ENCODE results near the gene CPA1. TPM values are rescaled to one million over a fixed set of nuclear protein-coding genes. Genes with fewer than 3 reads are reported as not detected.

CPA1 gene
- total and polyA plus RNA-seq, 4 donors = 0.27 to 0.77 (median 0.39) TPM

- H3K9me3 ChIP-seq (ENCODE audit: control insufficient read depth, insufficient read depth, low read length) = no peaks in the 10 kb centered on the region
- DNase-seq (ENCODE audit: low read depth in 4 of 6, low spot score in 6 of 6) = peak in 2 of 6 donors; percentile 73 to 91
- no peaks in the 10 kb centered on the region for H3K27me3 ChIP-seq (ENCODE audit: control insufficient read depth, insufficient read depth, low read length)
- no peak overlapping the region for H3K4me3 ChIP-seq (ENCODE audit: low read depth, low read length)
- H3K27ac ChIP-seq (ENCODE audit: low read depth, low read length) = peak overlapping the region; percentile 59
- 23% methylated on average over 15 of the region's 20 CpGs for WGBS (ENCODE audit: insufficient coverage)
- H3K36me3 ChIP-seq (ENCODE audit: control insufficient read depth, insufficient read depth, low read length) = no peaks in the 10 kb centered on the region
- peaks cover 55% of the 10 kb centered on the region for H3K4me1 ChIP-seq (ENCODE audit: control insufficient read depth, insufficient read depth, low read length)
These were observed 27.9 kb upstream of the CPA1 start for GRCh38 chr7:130352194-130353074.

DNA sequence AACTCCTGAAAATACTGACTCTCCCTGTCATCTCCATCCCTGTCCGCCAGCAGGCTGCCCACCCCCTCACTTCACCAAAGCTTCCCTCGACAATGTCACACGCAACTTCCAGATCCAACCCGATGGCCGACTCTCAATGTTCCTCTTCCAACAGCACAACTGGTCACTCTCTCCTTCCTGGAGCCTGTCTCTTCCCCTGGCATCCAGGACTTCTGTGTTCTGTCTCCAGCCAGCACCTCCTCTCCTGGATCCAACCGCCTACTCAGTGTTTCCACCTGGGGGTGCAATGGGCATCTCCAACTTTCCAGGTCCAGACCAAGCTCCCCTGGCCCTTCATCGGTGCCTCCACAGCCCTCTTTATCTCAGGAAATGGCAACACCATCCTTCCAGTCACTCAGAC is 27.1 kb upstream of the CPA1 start:
- Histone ChIP-seq H3K4me3 (ENCODE audit: low read depth, low read length) (no peak overlapping the region), H3K27me3 (ENCODE audit: control insufficient read depth, insufficient read depth, low read length) (no peaks in the 10 kb centered on the region), H3K9me3 (ENCODE audit: control insufficient read depth, insufficient read depth, low read length) (no peaks in the 10 kb centered on the region), H3K27ac (ENCODE audit: low read depth, low read length) (no peak overlapping the region), H3K36me3 (ENCODE audit: control insufficient read depth, insufficient read depth, low read length) (no peaks in the 10 kb centered on the region), H3K4me1 (ENCODE audit: control insufficient read depth, insufficient read depth, low read length) (peaks cover 55% of the 10 kb centered on the region)
- WGBS (ENCODE audit: insufficient coverage) = 81% methylated on average over 7 of the region's 7 CpGs
- no peak for DNase-seq (ENCODE audit: low read depth in 4 of 6, low spot score in 6 of 6)

DNA sequence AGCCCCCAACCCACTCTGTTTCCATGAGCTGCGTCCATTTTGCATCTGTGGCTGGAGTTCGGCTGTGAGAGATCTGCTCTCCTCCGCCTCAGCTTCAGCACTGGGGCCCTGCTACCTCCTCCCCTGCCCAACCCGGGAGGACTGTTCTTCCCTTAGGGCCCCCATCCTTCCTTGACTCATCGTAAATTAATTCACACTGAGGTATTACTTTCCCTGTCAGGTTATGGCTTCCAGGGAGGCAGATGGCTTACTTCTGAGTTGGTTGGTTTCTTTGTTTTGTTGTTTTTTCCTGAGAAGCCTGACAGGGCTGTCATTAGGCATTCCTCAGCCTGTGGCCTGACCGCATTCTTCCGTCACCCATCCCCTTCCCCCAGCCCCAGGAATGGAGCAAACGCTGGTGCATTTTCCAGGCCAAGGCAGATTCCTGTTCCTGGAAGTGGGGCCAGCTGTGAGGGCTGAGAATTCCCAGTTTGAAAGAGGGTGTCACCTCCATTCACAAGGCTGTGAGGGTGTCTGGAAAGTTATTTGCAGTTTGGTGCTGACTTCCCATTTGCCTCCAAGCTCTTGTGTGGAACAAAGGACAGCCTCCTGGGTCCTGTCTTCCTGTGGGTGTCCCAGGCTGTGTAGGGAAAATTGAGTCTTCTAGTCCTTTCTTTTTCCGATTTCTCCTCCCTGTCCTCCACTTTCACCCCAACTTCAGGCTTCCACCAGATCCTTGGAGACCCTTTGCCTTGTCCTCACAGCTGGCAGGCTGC is 24.0 kb upstream of the CPA1 start:
- Histone ChIP-seq H3K4me1 (ENCODE audit: control insufficient read depth, insufficient read depth, low read length) (peaks cover 39% of the 10 kb centered on the region), H3K4me3 (ENCODE audit: low read depth, low read length) (no peak overlapping the region), H3K36me3 (ENCODE audit: control insufficient read depth, insufficient read depth, low read length) (no peaks in the 10 kb centered on the region), H3K27me3 (ENCODE audit: control insufficient read depth, insufficient read depth, low read length) (no peaks in the 10 kb centered on the region), H3K27ac (ENCODE audit: low read depth, low read length) (peak overlapping the region; percentile 84), H3K9me3 (ENCODE audit: control insufficient read depth, insufficient read depth, low read length) (peaks cover 8% of the 10 kb centered on the region)
- peak in 2 of 6 donors; percentile 51 to 58 for DNase-seq (ENCODE audit: low read depth in 4 of 6, low spot score in 6 of 6)
- WGBS (ENCODE audit: insufficient coverage) = 30% methylated on average over 3 of the region's 9 CpGs

GRCh38 chr7:130356876-130357611 is 23.2 kb upstream of the CPA1 start:
- no peaks in the 10 kb centered on the region for H3K36me3 ChIP-seq (ENCODE audit: control insufficient read depth, insufficient read depth, low read length)
- peak overlapping the region; percentile 84 for H3K27ac ChIP-seq (ENCODE audit: low read depth, low read length)
- 86% methylated on average over 1 of the region's 16 CpGs for WGBS (ENCODE audit: insufficient coverage)
- H3K4me3 ChIP-seq (ENCODE audit: low read depth, low read length) = no peak overlapping the region
- no peaks in the 10 kb centered on the region for H3K27me3 ChIP-seq (ENCODE audit: control insufficient read depth, insufficient read depth, low read length)
- DNase-seq (ENCODE audit: low read depth in 4 of 6, low spot score in 6 of 6) = peak in 1 of 6 donors; percentile 70
- H3K9me3 ChIP-seq (ENCODE audit: control insufficient read depth, insufficient read depth, low read length) = peaks cover 8% of the 10 kb centered on the region
- H3K4me1 ChIP-seq (ENCODE audit: control insufficient read depth, insufficient read depth, low read length) = peaks cover 32% of the 10 kb centered on the region

- H3K27ac ChIP-seq (ENCODE audit: low read depth, low read length) = no peak overlapping the region
- H3K4me3 ChIP-seq (ENCODE audit: low read depth, low read length) = no peak overlapping the region
- H3K9me3 ChIP-seq (ENCODE audit: control insufficient read depth, insufficient read depth, low read length) = peaks cover 8% of the 10 kb centered on the region
- 94% methylated on average over 4 of the region's 4 CpGs for WGBS (ENCODE audit: insufficient coverage)
- no peak for DNase-seq (ENCODE audit: low read depth in 4 of 6, low spot score in 6 of 6)
- no peaks in the 10 kb centered on the region for H3K36me3 ChIP-seq (ENCODE audit: control insufficient read depth, insufficient read depth, low read length)
- no peaks in the 10 kb centered on the region for H3K27me3 ChIP-seq (ENCODE audit: control insufficient read depth, insufficient read depth, low read length)
- peaks cover 22% of the 10 kb centered on the region for H3K4me1 ChIP-seq (ENCODE audit: control insufficient read depth, insufficient read depth, low read length)
These were observed 21.8 kb upstream of the CPA1 start for GRCh38 chr7:130358471-130358870.

DNA sequence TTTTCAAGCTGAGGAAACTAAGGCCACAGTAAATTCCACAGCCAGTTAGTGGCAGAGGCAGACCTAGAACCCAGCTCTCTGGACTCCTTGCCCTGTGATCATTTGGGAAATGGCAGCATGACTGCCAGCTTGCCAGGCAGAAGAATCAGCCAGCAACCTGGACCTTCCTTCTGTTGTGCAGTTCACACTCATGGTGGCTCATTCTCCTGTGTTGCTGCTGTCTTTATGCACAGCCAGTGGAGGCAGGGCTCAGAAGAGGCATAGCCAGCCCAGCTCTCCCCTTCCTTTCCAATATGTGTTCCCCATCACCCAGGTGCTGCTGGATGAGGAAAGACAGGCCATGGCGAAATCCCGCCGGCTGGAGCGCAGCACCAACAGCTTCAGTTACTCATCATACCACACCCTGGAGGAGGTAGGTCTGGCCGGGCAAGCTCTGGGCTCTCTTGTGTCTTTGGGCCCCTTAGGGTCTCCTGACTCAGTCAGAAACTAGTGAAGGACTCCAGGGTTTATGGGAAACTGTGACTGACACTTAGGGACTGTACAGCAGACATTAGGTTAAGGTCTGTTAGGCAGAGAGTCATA is 20.9 kb upstream of the CPA1 start:
- Histone ChIP-seq H3K27me3 (ENCODE audit: control insufficient read depth, insufficient read depth, low read length) (no peaks in the 10 kb centered on the region), H3K4me1 (ENCODE audit: control insufficient read depth, insufficient read depth, low read length) (peaks cover 21% of the 10 kb centered on the region), H3K27ac (ENCODE audit: low read depth, low read length) (no peak overlapping the region), H3K9me3 (ENCODE audit: control insufficient read depth, insufficient read depth, low read length) (peaks cover 8% of the 10 kb centered on the region), H3K36me3 (ENCODE audit: control insufficient read depth, insufficient read depth, low read length) (no peaks in the 10 kb centered on the region), H3K4me3 (ENCODE audit: low read depth, low read length) (no peak overlapping the region)
- DNase-seq (ENCODE audit: low read depth in 4 of 6, low spot score in 6 of 6) = no peak
- no CpG with 5 or more reads among the region's 5 CpGs for WGBS (ENCODE audit: insufficient coverage)

DNA sequence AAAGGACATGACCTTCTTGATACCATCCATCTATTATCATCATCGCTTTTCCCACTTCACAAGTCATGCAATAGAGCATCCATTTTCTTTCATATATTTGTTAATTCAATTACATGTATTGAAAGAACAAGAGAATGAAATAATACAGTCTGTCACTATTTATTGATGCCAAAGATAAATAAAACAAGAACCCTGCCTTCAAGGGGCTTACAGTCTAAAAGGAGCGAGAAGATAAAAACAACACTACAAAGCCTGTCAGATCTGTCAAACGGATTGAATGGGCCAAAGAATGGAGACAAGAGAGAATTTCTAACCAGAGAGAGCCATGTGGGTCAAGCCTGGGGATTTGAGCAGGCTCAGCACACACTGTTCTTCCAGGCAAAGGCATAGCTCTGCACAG is 19.8 kb upstream of the CPA1 start:
- Histone ChIP-seq H3K4me1 (ENCODE audit: control insufficient read depth, insufficient read depth, low read length) (peaks cover 32% of the 10 kb centered on the region), H3K36me3 (ENCODE audit: control insufficient read depth, insufficient read depth, low read length) (no peaks in the 10 kb centered on the region), H3K9me3 (ENCODE audit: control insufficient read depth, insufficient read depth, low read length) (peaks cover 8% of the 10 kb centered on the region), H3K27ac (ENCODE audit: low read depth, low read length) (no peak overlapping the region), H3K27me3 (ENCODE audit: control insufficient read depth, insufficient read depth, low read length) (no peaks in the 10 kb centered on the region), H3K4me3 (ENCODE audit: low read depth, low read length) (no peak overlapping the region)
- no peak for DNase-seq (ENCODE audit: low read depth in 4 of 6, low spot score in 6 of 6)
- WGBS (ENCODE audit: insufficient coverage) = 83% methylated on average over 1 of the region's 3 CpGs

DNA sequence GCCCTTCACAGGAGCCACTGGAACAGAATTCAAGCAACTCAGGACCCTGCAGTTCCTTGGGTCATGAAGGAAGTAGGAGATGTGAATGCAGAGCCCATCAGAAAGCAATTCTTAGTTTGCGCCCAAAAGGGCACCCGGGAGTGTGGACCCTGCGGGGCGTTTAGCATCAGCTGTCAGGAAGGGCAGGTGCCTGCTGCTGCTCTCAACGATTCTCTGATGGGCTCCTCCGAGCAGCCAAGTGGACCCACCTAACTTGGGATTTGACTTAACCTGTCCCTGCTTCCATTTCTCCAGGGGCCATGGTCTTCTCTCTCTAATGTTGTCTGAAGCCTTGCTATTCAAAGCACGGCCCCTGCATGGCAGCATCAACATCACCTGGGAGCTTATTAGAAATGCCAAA is 18.6 kb upstream of the CPA1 start:
- no peak overlapping the region for H3K4me3 ChIP-seq (ENCODE audit: low read depth, low read length)
- no peak for DNase-seq (ENCODE audit: low read depth in 4 of 6, low spot score in 6 of 6)
- 96% methylated on average over 7 of the region's 7 CpGs for WGBS (ENCODE audit: insufficient coverage)
- no peak overlapping the region for H3K27ac ChIP-seq (ENCODE audit: low read depth, low read length)
- no peaks in the 10 kb centered on the region for H3K36me3 ChIP-seq (ENCODE audit: control insufficient read depth, insufficient read depth, low read length)
- peaks cover 8% of the 10 kb centered on the region for H3K9me3 ChIP-seq (ENCODE audit: control insufficient read depth, insufficient read depth, low read length)
- H3K4me1 ChIP-seq (ENCODE audit: control insufficient read depth, insufficient read depth, low read length) = peaks cover 32% of the 10 kb centered on the region
- H3K27me3 ChIP-seq (ENCODE audit: control insufficient read depth, insufficient read depth, low read length) = no peaks in the 10 kb centered on the region

DNA sequence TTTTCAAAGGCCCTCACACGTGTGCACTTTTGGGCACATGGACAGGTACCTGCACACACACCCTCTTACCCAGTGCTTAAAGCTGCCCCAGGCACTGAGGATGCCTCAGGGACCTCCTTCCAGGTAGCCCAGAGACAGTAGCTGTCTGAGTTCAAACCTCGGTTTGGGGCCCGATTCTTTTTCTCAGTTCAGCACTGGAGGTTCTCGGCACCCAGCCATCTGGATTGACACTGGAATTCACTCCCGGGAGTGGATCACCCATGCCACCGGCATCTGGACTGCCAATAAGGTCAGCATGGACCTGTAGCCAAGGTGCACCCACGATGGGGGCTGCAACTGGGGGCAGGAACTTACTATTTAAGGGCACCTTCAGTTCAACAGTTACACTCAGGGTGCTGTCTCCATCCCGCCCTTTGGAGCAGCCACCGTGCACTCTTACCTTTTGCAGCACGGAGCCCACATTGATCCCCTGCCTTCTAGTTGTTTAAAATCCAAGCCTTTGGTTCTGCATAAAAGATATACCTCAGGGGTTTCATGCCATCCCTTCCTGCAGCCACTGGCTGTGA is 18.0 kb upstream of the CPA1 start:
- 96% methylated on average over 10 of the region's 10 CpGs for WGBS (ENCODE audit: insufficient coverage)
- DNase-seq (ENCODE audit: low read depth in 4 of 6, low spot score in 6 of 6) = no peak
- H3K27me3 ChIP-seq (ENCODE audit: control insufficient read depth, insufficient read depth, low read length) = no peaks in the 10 kb centered on the region
- H3K4me3 ChIP-seq (ENCODE audit: low read depth, low read length) = no peak overlapping the region
- H3K9me3 ChIP-seq (ENCODE audit: control insufficient read depth, insufficient read depth, low read length) = peaks cover 8% of the 10 kb centered on the region
- peaks cover 27% of the 10 kb centered on the region for H3K4me1 ChIP-seq (ENCODE audit: control insufficient read depth, insufficient read depth, low read length)
- H3K36me3 ChIP-seq (ENCODE audit: control insufficient read depth, insufficient read depth, low read length) = no peaks in the 10 kb centered on the region
- H3K27ac ChIP-seq (ENCODE audit: low read depth, low read length) = no peak overlapping the region

Data from spinal cord (tissue), 10 donors.